Fibroblast of lung (primary cell): Measurements from ENCODE around the gene CHGA. TPM values are rescaled to one million over a fixed set of nuclear protein-coding genes. Genes with fewer than 3 reads are reported as not detected.

Experiments
- DNase-seq, 2 donors: peaks; one replicate each; pipeline versions ENCODE4 v3.0.0 to v3.0.0-alpha.2; 2010; ENCODE audit warnings: low read depth in 2 of 2
- H2AFZ ChIP-seq: 2 replicates; pipeline ENCODE4 v1.5.1; 2012; ENCODE audit warnings: low read length, control low read depth, inconsistent platforms
- H3K27ac ChIP-seq: 2 replicates; pipeline ENCODE4 v1.5.1; 2011; ENCODE audit warnings: low read length, control low read depth; ENCODE audit not compliant: insufficient read depth
- H3K27me3 ChIP-seq: 2 replicates; pipeline ENCODE4 v1.5.1; 2011; ENCODE audit warnings: mild to moderate bottlenecking, low read length; ENCODE audit not compliant: control insufficient read depth, insufficient read depth
- H3K36me3 ChIP-seq: 2 replicates; pipeline ENCODE4 v1.5.1; 2011; ENCODE audit warnings: low read length; ENCODE audit not compliant: control insufficient read depth, insufficient read depth
- H3K4me1 ChIP-seq: 2 replicates; pipeline ENCODE4 v1.5.1; 2011; ENCODE audit warnings: low read length; ENCODE audit not compliant: control insufficient read depth, insufficient read depth; ENCODE audit errors: extremely low read depth
- H3K4me2 ChIP-seq: 2 replicates; pipeline ENCODE4 v1.5.1; 2011; ENCODE audit warnings: low read length, control low read depth; ENCODE audit not compliant: insufficient read depth; ENCODE audit errors: extremely low read depth
- H3K4me3 ChIP-seq, 4 experiments: fragments of 200-600 bp in 1 of 4; sonication (generic) in 1 of 4; replicated peaks in 1 of 4; 2 replicates each; pipeline ENCODE4 v1.5.1; 2011 to 2016; ENCODE audit warnings: low read length in 4 of 4, low read depth in 3 of 4, mild to moderate bottlenecking in 3 of 4, control low read depth in 2 of 4, inconsistent platforms in 1 of 4, mixed read lengths in 1 of 4; ENCODE audit not compliant: insufficient read depth in 1 of 4; ENCODE audit errors: control extremely low read depth in 1 of 4
- H3K79me2 ChIP-seq: 2 replicates; pipeline ENCODE4 v1.5.1; 2012; ENCODE audit warnings: mild to moderate bottlenecking, low read length, inconsistent platforms; ENCODE audit not compliant: control insufficient read depth, insufficient read depth
- H3K9ac ChIP-seq: 2 replicates; pipeline ENCODE4 v1.5.1; 2011; ENCODE audit warnings: mild to moderate bottlenecking, low read length, control low read depth; ENCODE audit not compliant: insufficient read depth
- H3K9me3 ChIP-seq: 2 replicates; pipeline ENCODE4 v1.5.1; 2012; ENCODE audit warnings: low read depth, low read length; ENCODE audit not compliant: control insufficient read depth, insufficient read depth
- H4K20me1 ChIP-seq: 2 replicates; pipeline ENCODE4 v1.5.1; 2011; ENCODE audit warnings: low read length; ENCODE audit not compliant: control insufficient read depth, insufficient read depth; ENCODE audit errors: extremely low read depth
- EZH2 ChIP-seq: IDR thresholded peaks from 2 replicates; pipeline ENCODE4 v1.5.1; 2012; ENCODE audit warnings: low read length, control low read depth, mild to moderate bottlenecking; ENCODE audit errors: missing control alignments
- polyA plus RNA-seq, 2 donors: library from polyadenylated mRNA; depleted of rRNA in 1 of 2; stranded (reverse) in 1 of 2; unstranded in 1 of 2; fragments of >200 nt; gene quantifications; 2 replicates each; pipeline ENCODE4 v1.2.1, GENCODE V29; 2011 to 2012; ENCODE audit warnings: missing spikeins in 1 of 2
- total RNA-seq: library from RNA; depleted of rRNA; stranded (reverse); fragments of >200 nt; gene quantifications from 2 replicates; pipeline ENCODE4 v1.2.1, GENCODE V29; 2014
- TF ChIP-seq, protein P1 (sequence below), 2 donors: IDR thresholded peaks in 1 of 2; conservative IDR thresholded peaks in 1 of 2; 1 replicate in 1 of 2; 2 replicates in 1 of 2; pipeline ENCODE4 v1.5.1; 2011 to 2012; ENCODE audit warnings: low read length in 2 of 2, control low read depth in 1 of 2, inconsistent platforms in 1 of 2, low read depth in 1 of 2, mild to moderate bottlenecking in 1 of 2

Gene CHGA
- total and polyA plus RNA-seq, 2 donors (not counting 1 experiment from before 2014, with no cell fraction given) = not detected

DNA sequence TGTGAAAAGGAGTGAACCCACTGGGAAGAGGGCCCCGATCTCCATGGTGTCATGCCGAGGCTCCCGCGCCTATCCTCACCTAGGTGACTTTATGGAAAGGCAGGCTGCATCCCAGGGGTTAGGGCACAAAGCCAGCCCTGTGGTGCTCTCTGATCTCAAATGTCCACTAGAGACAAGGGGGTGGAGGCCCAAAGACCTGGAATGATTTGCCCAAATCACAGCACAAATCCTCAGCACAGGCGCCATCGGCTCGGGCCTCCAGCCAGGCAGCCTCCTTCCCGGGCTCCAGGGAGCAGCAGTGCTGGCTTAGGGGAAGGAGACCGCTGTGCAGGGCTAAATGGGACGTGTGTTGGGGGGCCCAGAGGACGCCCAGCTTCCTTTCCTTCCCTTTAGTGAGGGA is 17.6 kb downstream of the CHGA start:
- Histone ChIP-seq H3K4me2 (no peak overlapping the region), H3K4me1 (no peaks in the 10 kb centered on the region), H3K79me2 (no peaks in the 10 kb centered on the region), H3K4me3 (no peak overlapping the region), H3K36me3 (no peaks in the 10 kb centered on the region), H3K27ac (no peak overlapping the region), H4K20me1 (no peaks in the 10 kb centered on the region), H3K9ac (no peak overlapping the region), H2AFZ (no peak overlapping the region), H3K27me3 (no peaks in the 10 kb centered on the region), H3K9me3 (no peaks in the 10 kb centered on the region)
- TF ChIP-seq, protein P1, sequence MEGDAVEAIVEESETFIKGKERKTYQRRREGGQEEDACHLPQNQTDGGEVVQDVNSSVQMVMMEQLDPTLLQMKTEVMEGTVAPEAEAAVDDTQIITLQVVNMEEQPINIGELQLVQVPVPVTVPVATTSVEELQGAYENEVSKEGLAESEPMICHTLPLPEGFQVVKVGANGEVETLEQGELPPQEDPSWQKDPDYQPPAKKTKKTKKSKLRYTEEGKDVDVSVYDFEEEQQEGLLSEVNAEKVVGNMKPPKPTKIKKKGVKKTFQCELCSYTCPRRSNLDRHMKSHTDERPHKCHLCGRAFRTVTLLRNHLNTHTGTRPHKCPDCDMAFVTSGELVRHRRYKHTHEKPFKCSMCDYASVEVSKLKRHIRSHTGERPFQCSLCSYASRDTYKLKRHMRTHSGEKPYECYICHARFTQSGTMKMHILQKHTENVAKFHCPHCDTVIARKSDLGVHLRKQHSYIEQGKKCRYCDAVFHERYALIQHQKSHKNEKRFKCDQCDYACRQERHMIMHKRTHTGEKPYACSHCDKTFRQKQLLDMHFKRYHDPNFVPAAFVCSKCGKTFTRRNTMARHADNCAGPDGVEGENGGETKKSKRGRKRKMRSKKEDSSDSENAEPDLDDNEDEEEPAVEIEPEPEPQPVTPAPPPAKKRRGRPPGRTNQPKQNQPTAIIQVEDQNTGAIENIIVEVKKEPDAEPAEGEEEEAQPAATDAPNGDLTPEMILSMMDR (conservative IDR thresholded peaks at IDR 0.05 in 1 of 2, IDR thresholded peaks at IDR 0.05 in 1 of 2; ENCODE audit: low read depth in 1 of 2, low read length in 2 of 2) = no peak
- DNase-seq = no peak

DNA sequence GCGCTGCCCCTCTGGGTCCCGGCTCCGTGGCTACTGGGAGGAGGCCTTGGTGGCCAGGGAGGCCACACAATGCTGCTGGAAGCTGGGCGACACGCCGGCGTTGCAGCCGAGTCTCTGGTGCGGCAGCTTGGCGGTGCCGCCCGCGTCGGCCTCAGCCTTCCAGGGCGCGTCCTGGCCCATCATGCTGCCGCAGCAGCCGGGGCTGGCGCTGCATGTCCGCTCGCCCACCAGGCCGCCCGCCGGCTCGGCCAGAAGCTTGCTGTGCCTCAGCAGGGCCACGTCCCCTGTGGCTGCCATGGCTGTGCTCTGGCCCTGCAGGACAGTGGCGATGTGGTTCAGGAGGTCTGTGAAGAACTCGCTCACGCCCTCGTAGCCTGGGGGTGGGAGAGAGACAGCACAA is 18.6 kb downstream of the CHGA start:
- Histone ChIP-seq H3K9me3 (no peaks in the 10 kb centered on the region), H3K9ac (no peak overlapping the region), H3K79me2 (no peaks in the 10 kb centered on the region)

DNA sequence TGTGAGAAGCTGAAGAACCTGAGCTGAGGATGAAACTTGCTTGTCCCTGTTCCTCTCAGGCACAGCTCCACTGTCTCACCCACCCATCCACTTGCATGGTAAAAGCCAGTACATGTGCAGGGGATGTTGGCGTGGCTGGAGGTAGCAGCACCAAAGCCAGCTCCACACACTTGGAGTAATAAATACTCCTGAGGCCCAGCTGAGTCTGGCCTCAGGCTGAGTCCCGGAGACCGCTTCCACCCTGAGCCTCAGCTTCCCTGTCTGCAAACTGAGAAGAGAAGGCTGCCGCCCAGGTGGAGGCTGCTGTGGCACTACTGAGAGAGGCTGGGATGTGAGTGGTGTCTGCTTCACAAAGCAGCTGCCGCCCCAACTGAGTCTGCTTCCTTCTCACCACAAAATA is 19.2 kb downstream of the CHGA start:
- no peak overlapping the region for H3K9ac ChIP-seq
- no peak for TF ChIP-seq EZH2
- TF ChIP-seq, protein P1 (conservative IDR thresholded peaks at IDR 0.05 in 1 of 2, IDR thresholded peaks at IDR 0.05 in 1 of 2; ENCODE audit: low read depth in 1 of 2, low read length in 2 of 2) = no peak

More for the DNA sequence above, 18.6 kb downstream of the CHGA start:
- H4K20me1 ChIP-seq = no peaks in the 10 kb centered on the region
- no peaks in the 10 kb centered on the region for H3K4me1 ChIP-seq
- H2AFZ ChIP-seq = no peak overlapping the region
- no peak overlapping the region for H3K4me3 ChIP-seq
- TF ChIP-seq EZH2 = no peak
- TF ChIP-seq, protein P1 (conservative IDR thresholded peaks at IDR 0.05 in 1 of 2, IDR thresholded peaks at IDR 0.05 in 1 of 2; ENCODE audit: low read depth in 1 of 2, low read length in 2 of 2) = no peak
- DNase-seq = no peak
- no peak overlapping the region for H3K4me2 ChIP-seq
- H3K27me3 ChIP-seq = no peaks in the 10 kb centered on the region
- H3K36me3 ChIP-seq = no peaks in the 10 kb centered on the region
- no peak overlapping the region for H3K27ac ChIP-seq

More for the DNA sequence above, 19.2 kb downstream of the CHGA start:
- H3K4me1 ChIP-seq = no peaks in the 10 kb centered on the region
- H2AFZ ChIP-seq = no peak overlapping the region
- H3K36me3 ChIP-seq = no peaks in the 10 kb centered on the region
- H3K79me2 ChIP-seq = no peaks in the 10 kb centered on the region
- no peak overlapping the region for H3K27ac ChIP-seq
- no peak for DNase-seq
- no peaks in the 10 kb centered on the region for H4K20me1 ChIP-seq
- H3K4me2 ChIP-seq = no peak overlapping the region
- no peaks in the 10 kb centered on the region for H3K27me3 ChIP-seq
- H3K9me3 ChIP-seq = no peaks in the 10 kb centered on the region
- no peak overlapping the region for H3K4me3 ChIP-seq
